OCI-LY3 (cell line): ENCODE data around the gene SCART1.

Experiments
- CTCF ChIP-seq: fragments of 200-600, 300-600 bp; sonication (generic); IDR thresholded peaks from 2 replicates; pipeline ENCODE4 v1.5.1; 2014; ENCODE audit warnings: antibody characterized with exemption, low read length, low read depth
- EZH2phosphoT487 ChIP-seq: fragments of 200-600 bp; shearing (Covaris generic); IDR thresholded peaks from 2 replicates; pipeline ENCODE4 v1.6.1; 2018; ENCODE audit warnings: antibody characterized with exemption, mixed run types, low read depth

- no peak for TF ChIP-seq CTCF
- TF ChIP-seq EZH2phosphoT487: no peak
These were observed 8.4 kb upstream of the SCART1 start for GRCh38 chr10:133445268-133445732.
